Activated B cell treated with CpG ODN at 0.5 μM for 24 hours (primary cell): ENCODE measurements around the gene USB1. TPM values are rescaled to one million over a fixed set of nuclear protein-coding genes. Genes with fewer than 3 reads are reported as not detected.

Source experiments
- ATAC-seq: fragments of 200-7000 bp; cut with Tn5 transposase; one replicate; pipeline ENCODE4 v1.10.0; 2021; ENCODE audit warnings: low read depth, mild to moderate bottlenecking, moderate library complexity
- CTCF ChIA-PET: fragments of 350-600 bp; sonication (Branson Sonifier 250); formaldehyde crosslinking; loops from one replicate; lab custom pipeline; 2021; ENCODE audit warnings: antibody characterized with exemption; lab: Charles Lee
- POLR2A ChIA-PET: fragments of 350-600 bp; sonication (Branson Sonifier 250); formaldehyde crosslinking; loops from one replicate; lab custom pipeline; 2021; ENCODE audit warnings: antibody characterized with exemption; lab: Charles Lee
- DNase-seq: peaks from one replicate; pipeline ENCODE4 v3.0.0; 2022
- H3K27ac Mint-ChIP-seq: one replicate; pipeline ENCODE4 v1.8.0; 2020; ENCODE audit warnings: mixed read lengths
- H3K27me3 Mint-ChIP-seq: one replicate; pipeline ENCODE4 v1.8.0; 2021; ENCODE audit warnings: mixed read lengths
- H3K36me3 Mint-ChIP-seq: one replicate; pipeline ENCODE4 v1.8.0; 2021; ENCODE audit warnings: low read depth, mixed read lengths
- H3K4me1 Mint-ChIP-seq: one replicate; pipeline ENCODE4 v1.8.0; 2021; ENCODE audit warnings: mixed read lengths
- H3K4me3 Mint-ChIP-seq: one replicate; pipeline ENCODE4 v1.8.0; 2020; ENCODE audit warnings: mild to moderate bottlenecking, mixed read lengths
- H3K9me3 Mint-ChIP-seq: one replicate; pipeline ENCODE4 v1.8.0; 2020; ENCODE audit warnings: mixed read lengths
- CTCF ChIP-seq: fragments of 200-600 bp; IDR thresholded peaks from one replicate; pipeline ENCODE4 v1.8.0; 2022; ENCODE audit warnings: antibody characterized with exemption, mild to moderate bottlenecking
- intact Hi-C: fragments of 100-400 bp; cut with micrococcal nuclease; formaldehyde crosslinking; loops from one replicate; pipeline ENCODE4 v1.15.1; 2024
- total RNA-seq: library from RNA; stranded (reverse); gene quantifications from 2 replicates; pipeline ENCODE4 v1.2.3, GENCODE V29; 2022

The USB1 gene
- total RNA-seq, 1 donor from 2014 or later: 40.7 TPM

DNA sequence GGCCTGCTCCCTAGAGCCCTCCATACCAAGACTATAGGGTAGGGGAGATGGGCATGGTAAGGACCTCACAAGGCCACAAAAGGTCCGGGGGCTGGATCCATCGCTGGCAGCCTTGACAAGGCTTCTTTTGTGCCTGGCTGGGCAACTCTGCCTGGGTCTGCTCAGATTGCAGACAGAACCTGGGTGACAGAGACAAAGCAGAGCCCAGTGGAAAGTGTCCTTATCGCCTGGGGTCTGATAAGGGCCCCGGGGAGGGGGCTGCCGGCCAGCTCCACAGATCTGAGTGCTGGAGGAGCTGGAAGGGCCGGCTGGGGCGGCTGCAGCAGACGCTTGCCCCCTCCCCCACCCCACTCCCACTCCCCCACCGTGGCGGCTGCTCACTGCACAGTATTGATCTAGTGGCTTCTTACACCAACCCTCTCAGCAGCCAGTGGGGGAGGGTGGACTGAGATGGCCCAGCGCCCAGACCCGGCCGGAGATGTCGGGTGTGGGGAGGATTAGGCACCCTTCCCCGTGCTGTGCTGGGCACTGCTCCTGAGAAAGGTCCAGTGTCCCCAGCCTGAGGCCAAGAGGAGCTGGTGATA is 31.6 kb downstream of the USB1 start:
- ATAC-seq (no peak), DNase-seq (no peak)
- Mint-ChIP-seq H3K9me3 (no peaks in the 10 kb centered on the region), H3K4me1 (no peaks in the 10 kb centered on the region), H3K36me3 (no peaks in the 10 kb centered on the region), H3K27me3 (peaks cover 19% of the 10 kb centered on the region), H3K27ac (no peak overlapping the region), H3K4me3 (no peak overlapping the region)
- CTCF ChIA-PET: interaction anchor here (1.3 kb wide), 1 partner anchor 9 kb away, joined by 4 read pairs; no protein-coding TSS in a partner anchor
- intact Hi-C loops: no loop called here
- POLR2A ChIA-PET: no interaction called here
- TF ChIP-seq CTCF: no peak

DNA sequence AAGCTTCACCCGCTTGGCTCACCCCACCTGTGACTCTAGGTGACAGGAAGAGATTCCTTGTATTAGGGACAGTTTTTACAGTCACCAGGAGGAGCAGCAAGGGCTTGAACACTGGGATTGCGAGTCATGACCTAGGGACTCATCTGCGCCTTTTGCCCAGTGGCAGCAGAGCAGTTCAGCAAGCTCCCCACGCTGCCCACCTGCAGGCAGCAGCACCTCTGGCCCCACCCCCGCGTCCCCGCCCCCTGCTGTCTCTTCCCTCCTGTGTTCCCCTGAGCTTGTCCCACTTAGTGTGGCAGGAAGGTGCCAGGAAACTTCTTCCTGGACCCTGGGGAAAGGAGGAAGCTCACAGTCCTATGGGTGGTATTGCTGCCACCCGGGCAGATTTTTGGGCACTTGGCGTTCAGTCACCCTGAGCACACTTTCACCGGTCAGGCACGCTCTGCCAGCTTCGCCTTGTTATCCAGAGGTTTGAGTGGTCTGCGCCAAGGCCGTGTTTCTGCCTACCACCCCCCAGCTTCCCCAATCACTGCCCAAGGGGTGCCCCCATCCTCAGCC is 33.0 kb downstream of the USB1 start:
- ATAC-seq (no peak), DNase-seq (no peak)
- CTCF ChIA-PET: no interaction called here
- H3K4me1 Mint-ChIP-seq: no peaks in the 10 kb centered on the region
- H3K27ac Mint-ChIP-seq: no peak overlapping the region
- no peak for TF ChIP-seq CTCF
- H3K4me3 Mint-ChIP-seq: no peak overlapping the region
- intact Hi-C loops: no loop called here
- H3K36me3 Mint-ChIP-seq: no peaks in the 10 kb centered on the region
- H3K9me3 Mint-ChIP-seq: no peaks in the 10 kb centered on the region
- peaks cover 11% of the 10 kb centered on the region for H3K27me3 Mint-ChIP-seq
- POLR2A ChIA-PET: no interaction called here

GRCh38 chr16:58034774-58035173 is 33.6 kb downstream of the USB1 start:
- DNase-seq (no peak), ATAC-seq (no peak)
- H3K36me3 Mint-ChIP-seq: no peaks in the 10 kb centered on the region
- intact Hi-C loops: no loop called here
- ChIA-PET CTCF (no interaction called here), POLR2A (no interaction called here)
- no peaks in the 10 kb centered on the region for H3K4me1 Mint-ChIP-seq
- H3K4me3 Mint-ChIP-seq: no peak overlapping the region
- no peak for TF ChIP-seq CTCF
- H3K9me3 Mint-ChIP-seq: no peaks in the 10 kb centered on the region
- H3K27ac Mint-ChIP-seq: no peak overlapping the region
- peaks cover 6% of the 10 kb centered on the region for H3K27me3 Mint-ChIP-seq

DNA sequence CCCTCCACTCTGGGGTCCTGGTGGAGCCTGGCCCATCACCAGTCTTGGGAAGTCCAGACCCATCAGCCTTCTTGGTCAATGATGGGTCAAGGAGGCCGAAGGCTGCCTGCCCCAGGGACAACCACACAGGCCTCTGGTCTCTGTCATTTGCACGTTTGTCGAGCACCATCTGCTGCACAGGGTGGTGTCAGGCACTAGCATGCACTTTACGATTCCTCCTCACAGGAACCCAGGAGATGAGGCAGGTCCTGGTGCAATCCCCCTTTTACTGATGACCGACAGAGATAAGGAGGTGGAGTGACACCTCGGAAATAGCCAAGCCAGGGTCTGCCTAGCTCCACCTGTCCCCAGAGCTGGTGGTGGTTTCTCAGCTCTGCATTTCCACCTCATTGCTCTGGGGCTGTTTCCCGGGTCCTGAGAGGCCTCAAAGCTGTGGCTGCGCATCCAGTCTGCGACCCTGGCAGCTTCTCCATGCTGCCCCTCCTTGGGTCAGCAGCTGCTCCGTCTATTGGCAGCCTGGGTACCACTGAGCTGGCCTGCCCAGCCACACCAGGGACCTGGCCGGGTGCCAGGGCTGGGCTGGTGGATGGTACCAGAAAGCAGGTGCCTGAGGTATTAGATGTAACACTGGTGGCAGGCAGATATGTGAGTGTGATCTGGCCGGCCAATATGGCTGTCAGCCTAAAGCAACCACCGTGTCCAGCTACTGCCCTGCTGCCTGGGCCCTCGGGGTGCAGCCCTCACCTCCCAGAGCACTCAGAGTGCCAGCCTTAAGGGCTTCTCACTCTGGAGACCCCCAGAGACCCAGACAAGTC is 34.4 kb downstream of the USB1 start:
- intact Hi-C loops: no loop called here
- no peak for DNase-seq
- Mint-ChIP-seq H3K9me3 (no peaks in the 10 kb centered on the region), H3K36me3 (no peaks in the 10 kb centered on the region), H3K27ac (no peak overlapping the region), H3K27me3 (peaks cover 3% of the 10 kb centered on the region), H3K4me1 (no peaks in the 10 kb centered on the region), H3K4me3 (no peak overlapping the region)
- ATAC-seq: no peak
- ChIA-PET CTCF (no interaction called here), POLR2A (no interaction called here)
- no peak for TF ChIP-seq CTCF

DNA sequence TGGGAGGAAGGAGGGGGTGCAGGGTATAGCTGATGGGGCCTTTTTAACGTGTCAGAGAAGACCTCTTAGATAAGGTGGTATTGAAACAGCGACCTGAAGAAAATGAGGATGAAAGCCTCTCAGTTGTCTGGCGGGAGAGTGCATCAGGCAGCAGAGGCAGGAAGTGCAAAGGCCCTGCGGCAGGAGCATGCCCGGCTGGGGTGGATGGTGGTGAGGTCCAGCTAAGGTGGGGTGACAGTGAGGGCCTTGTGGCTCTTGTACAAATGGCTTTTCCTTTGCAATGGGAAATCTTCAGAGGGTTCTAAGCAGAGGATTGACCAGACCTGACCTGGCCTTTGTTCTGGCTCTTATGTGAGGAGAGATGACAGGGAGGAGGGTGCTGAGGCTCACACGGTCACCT is 35.7 kb downstream of the USB1 start:
- Mint-ChIP-seq H3K36me3 (no peaks in the 10 kb centered on the region), H3K4me3 (no peak overlapping the region), H3K27me3 (no peaks in the 10 kb centered on the region), H3K27ac (no peak overlapping the region), H3K9me3 (no peaks in the 10 kb centered on the region), H3K4me1 (no peaks in the 10 kb centered on the region)
- DNase-seq (no peak), ATAC-seq (no peak)
- POLR2A ChIA-PET: no interaction called here
- CTCF ChIA-PET: no interaction called here
- no peak for TF ChIP-seq CTCF
- intact Hi-C loops: no loop called here
